ENCODE measurements around the gene MALSU1.

MALSU1 gene

DNA sequence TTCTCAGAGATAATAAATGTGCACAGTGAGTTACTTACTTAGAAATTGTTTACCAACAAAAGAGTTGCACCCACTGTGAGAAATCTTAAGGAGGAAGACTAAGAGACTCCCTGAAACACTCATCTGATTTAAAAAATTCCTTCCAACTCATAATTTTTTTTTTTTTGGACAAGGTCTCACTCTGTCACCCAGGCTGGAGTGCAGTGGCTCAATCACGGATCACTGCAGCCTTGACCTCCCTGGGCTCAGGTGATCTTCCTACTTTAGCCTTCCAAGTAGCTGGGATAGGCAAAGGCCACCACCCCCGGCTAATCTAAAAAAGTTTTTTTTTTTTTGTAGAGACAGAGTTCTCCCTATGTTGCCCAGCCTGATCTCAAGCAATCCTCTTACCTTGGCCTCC lies 36.0 kb downstream of the MALSU1 start:
- in situ Hi-C loops (cut with MboI; ENCODE audit: low sequenced_read_pairs) = no loop called here

DNA sequence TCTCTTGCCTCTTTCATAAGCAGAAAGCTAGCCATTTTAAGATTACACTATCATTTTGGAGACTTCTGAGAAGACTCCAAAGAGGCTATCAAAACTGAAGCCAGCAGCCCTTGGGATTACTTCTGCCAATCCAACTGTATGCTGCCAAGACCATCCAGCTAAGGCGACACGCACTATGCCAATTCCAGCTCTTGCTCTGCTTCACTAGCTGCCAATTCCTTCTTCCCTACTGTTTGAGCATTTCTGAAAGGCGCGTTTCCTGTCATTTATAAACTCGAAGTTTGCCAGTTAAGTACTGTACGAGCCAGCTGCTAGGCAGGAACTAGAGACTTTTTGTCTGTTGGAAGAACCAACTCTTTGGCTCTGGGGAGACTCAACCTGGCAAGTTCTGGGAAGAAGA lies 36.5 kb downstream of the MALSU1 start:
- in situ Hi-C loops (cut with MboI; ENCODE audit: low sequenced_read_pairs) = no loop called here

DNA sequence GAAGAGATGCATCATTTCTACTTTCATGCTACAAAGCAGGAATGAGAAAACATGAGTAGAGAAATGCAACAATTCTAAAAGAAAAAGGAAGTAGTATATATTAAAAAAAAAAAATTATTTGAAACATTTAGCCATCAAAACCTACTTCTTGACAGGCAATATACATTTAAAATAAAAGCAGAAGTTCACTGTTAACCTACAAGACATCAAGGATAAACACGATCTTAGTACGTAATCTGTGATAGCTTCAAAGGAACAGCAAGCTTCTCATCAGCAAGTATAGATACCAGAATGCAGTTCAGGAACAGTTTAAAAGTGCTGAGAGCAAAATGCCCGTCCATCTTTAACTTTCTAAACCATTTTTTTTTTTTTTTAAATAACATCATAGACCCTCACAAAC lies 36.9 kb downstream of the MALSU1 start:
- in situ Hi-C loops (cut with MboI; ENCODE audit: low sequenced_read_pairs) = no loop called here

DNA sequence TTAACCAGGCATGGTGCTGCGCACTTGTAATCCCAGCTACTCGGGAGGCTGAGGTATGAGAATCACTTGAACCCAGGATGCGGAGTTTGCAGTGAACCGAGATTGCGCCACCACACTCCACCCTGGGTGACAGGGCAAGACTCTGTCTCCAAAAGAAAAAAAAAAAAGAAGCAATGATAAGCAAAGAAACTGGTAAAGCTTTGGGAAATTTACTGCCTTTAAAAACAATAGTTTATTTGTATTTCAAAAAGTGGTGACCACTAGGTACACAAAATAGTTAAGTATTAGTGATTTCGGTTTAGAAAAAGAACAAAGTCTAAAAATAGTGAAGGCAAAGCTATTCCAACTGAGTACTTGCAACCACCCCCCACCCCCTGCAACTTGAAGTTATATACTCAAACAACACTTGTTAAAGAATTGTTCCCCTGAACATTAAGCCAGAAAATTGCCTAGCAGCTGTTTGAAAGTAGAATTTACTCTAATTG lies 37.7 kb downstream of the MALSU1 start:
- in situ Hi-C loops (cut with MboI; ENCODE audit: low sequenced_read_pairs) = no loop called here

DNA sequence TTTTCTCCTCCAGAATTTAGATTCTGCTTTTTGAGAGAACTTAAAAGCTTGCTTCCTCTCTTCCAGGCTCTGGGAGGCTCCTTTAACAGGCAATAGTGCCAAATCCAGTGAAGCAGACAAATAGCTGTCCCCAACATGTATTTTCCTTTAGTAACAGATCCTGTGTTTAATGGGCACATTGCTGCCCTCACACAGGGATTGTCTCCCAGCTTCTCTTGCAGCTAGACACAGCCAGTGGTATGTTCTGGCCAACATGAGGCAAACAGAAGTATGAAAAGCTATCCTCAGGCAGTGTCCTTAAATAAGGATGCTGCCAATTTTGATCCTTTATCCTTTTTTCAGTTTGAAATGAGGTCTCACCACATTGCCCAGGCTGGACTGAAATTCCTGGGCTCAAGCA lies 38.2 kb downstream of the MALSU1 start:
- in situ Hi-C loops (cut with MboI; ENCODE audit: low sequenced_read_pairs) = no loop called here

DNA sequence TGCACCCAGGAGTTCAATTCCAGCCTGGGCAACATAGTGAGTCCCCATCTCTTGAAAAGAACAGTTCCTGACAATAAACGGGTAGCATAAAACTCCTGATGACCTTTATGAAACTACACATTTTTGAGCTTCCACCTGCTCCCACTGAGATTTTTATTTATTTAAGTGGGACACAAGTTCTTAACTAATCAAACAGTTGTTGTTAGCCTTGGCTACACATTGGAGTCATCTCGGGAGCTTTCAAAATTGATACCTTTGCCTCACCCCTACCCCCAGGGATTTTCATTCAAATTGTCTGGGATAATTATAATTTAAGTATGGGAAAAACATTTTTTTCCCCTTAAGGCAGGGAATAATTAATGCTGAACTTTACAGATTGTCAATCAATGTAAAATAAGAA lies 39.3 kb downstream of the MALSU1 start:
- in situ Hi-C loops (cut with MboI; ENCODE audit: low sequenced_read_pairs) = no loop called here

DNA sequence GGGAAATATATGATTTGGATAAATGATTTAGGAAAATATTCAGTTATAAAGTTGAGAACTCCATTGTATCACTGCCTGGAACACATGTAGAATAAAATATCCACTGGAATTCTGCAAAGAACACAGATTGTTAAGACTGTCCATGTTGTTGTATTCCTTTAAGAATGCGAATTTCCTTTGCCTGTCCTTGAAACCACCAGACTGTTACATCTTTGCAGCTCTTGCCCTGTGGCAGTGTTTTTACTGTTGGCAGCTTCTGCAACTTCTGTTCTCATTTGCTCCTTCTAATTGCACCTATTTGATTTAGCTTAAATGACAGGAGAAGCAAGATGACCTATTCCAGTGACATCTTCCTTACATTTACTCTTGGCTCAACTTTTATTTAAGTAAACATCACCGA lies 39.7 kb downstream of the MALSU1 start:
- in situ Hi-C loops (cut with MboI; ENCODE audit: low sequenced_read_pairs) = no loop called here

DNA sequence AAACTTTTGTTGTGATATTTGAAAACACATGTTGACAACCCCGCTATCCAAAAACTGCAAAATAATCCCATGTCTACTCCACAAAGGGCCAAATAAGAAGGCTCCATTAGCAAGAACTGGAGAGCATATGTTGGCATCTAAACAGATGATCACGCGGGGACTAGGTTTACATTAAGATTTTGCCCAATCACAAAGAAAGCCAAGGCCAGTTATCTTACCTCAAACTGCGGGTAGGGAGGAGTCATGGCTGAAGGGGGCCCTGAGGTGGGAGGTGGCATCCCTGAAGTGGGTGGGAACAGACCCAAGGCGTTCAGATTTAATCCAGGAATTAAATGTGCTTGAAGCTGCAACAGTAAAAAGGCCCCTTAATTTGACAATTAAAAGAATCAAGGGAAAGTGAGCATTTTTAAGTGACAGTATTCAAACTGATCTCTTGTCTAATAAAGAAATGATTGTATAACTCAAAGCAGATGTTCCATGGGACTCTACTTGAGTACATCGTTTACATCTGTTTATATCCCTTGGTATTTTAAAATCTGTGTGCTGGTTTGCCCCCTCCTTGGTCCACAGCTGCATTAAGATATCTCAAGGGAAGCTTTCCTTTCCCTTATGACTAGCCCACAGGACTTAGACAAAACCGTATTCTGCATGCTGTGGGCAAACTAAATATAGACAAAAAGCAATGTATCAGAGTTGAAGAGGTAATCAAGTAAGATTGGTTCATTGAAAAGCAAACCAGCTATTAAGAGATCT lies 42.9 kb downstream of the MALSU1 start:
- in situ Hi-C loops (cut with MboI; ENCODE audit: low sequenced_read_pairs) = no loop called here

DNA sequence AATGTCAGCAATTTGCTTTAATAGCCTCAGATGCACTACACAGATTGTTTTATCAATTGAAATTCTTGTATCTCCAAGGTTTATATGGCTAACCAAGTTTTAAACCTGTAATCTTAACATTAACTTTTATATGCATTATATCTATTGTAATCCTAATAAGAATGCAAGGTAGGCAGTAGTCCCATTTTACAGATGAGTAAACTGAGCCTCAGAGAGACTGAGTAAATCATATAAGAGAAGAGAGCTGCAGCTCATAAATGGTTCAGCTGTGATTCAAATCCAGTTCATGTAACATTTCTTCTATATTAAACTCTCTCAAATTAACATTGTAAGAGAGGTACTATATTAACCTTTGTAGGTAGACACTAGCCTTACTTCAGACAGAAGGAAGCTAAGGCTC lies 44.0 kb downstream of the MALSU1 start:
- in situ Hi-C loops (cut with MboI; ENCODE audit: low sequenced_read_pairs) = no loop called here

DNA sequence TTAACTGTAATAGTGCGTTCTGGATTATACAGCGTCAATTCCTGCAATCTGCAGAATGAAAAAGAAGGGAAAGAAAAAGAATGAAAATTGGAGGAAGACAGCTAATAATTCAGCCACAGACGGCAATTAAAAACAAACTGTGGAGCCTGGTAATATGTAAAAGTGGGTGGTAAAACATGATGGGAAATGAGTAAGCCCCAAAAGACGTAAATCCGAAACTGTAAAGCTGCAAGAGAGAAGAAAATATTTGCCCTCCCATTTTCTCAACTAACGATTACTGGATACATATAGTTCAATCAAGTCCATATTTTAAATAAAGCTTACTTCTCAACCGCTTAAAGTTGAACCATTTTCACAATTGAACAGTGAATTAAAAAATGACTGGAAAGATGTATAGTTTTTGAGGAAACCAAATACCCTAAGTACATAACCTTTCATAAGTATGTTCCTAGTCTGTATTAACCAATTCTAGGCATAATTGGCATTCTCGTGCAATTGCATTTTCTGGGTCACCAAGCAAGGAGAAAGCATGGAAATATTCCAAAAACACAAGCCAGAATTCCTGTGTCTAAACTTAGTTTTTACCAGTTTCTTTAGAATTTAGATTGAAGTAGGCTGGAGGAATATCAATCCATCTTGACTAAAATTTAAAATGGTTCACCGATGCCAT lies 44.8 kb downstream of the MALSU1 start:
- in situ Hi-C loops (cut with MboI; ENCODE audit: low sequenced_read_pairs) = no loop called here

DNA sequence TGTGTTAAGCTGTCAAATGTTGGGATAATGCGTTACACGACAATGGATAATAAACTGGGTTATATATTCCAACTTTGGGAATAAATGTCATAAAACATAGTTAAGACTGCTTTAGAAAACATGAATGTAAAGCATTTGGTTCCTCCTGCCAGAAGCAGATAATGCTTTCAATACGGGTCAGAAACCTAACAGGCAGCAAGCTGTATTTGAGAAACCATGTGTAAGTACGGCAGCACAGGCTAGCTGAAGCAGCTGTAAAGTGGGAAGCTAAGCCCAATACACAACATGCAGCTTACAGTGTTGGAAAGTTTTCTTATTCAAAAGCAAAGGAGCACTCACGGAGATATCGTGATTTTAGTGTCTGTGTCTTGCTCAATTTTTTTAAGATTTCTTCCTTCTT lies 46.5 kb downstream of the MALSU1 start:
- in situ Hi-C loops (cut with MboI; ENCODE audit: low sequenced_read_pairs) = no loop called here

DNA sequence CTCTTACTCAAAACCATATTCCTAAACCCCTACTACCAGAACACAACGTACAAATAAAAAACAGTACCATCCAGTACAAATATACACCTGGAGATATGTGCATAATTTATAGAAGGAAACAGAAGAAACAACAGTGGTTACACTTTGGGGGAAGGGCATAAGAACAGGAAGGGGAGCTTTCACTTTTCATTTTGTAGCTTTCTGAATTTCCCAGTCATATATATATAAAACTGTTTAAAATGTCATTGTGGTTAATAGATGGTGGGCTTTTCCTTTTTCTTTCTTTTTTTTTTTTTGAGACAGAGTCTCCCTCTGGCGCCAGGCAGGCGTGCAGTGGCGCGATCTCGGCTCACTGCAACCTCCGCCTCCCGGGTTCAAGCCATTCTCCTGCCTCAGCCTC lies 47.2 kb downstream of the MALSU1 start:
- in situ Hi-C loops (cut with MboI; ENCODE audit: low sequenced_read_pairs) = no loop called here

DNA sequence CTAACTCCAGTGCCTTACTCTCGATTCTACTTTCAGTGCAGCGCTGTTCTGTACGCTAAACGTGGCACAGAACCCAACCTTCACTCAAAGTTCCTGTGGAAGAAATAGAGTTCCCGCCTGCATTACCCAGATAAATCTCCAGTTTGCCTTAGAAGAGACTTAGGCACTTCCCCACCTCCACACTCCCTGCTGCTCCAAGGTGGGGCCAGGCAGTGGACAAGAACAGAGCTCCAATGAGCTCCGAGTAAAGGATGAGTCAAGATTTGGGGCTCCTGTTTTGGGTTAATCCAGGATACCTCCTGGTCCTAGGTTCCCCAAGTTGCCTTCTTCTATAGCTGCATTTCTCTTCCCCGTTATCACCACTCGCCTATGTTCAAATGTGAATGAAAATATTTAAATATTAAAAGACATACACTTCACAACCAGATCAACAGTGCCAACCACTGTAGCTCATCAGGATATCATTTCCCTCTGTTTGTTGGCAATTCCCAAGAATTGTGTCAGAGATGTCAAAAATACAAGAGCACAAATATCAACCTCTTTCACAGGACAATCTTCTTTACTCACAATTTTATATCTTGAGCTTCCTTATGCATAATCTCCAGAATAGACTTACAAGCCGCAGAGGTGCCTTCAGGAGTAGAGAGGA lies 48.0 kb downstream of the MALSU1 start:
- in situ Hi-C loops (cut with MboI; ENCODE audit: low sequenced_read_pairs) = no loop called here

DNA sequence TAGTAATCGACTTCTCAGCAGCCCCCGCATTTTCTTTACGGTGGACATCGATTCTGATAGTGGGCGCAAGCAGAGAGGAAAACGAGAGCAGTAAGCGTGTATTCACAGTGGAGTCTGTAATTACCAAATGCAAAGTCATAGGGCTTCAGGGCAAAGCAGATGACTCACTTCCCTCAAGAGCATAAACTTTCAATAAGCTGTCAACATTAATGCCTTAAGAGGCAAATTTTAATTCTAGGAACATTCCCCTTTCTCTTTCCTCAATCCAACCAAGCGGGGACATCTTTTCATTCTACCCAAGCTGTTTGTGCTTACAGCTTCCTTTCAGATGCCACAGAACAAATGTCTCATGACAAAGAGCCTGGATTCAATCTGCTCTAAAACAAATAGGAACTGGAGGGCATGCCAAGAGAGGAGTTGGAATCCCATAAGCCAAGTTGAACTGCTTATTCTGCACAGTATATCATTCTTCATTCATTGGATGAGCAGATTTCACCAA lies 48.6 kb downstream of the MALSU1 start:
- in situ Hi-C loops (cut with MboI; ENCODE audit: low sequenced_read_pairs) = no loop called here

DNA sequence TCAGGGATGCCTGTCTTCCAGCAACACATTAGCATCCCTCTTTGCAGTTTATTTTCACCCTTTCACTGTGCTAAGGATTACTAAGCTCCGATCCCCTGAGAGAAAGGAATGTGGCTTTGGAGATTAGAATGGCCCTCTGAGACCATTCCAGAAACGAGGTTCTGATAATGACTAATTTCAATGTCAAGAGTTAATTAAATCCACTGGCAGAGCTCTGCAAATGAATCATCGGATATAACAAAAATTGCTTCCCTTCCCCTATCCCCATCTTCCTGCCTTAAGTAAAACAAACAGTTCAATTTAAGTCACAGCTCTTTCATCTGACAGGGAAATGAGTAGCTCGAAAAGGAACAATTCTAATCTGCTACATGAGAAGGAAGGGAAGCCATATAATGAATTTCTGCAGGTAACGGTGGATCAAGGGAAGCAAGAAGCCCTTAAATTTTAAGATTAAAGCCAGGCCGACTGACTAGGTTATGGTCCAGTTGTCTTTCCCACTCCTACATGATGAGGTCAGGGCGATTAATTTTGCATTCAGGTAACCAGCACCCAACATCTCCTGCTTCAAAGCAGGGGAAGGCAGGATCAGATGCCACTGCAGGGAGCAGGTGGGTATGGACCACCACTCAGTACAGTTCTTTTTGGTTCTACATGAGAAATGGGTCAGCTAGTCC lies 50.5 kb downstream of the MALSU1 start:
- in situ Hi-C loops (cut with MboI; ENCODE audit: low sequenced_read_pairs) = no loop called here

DNA sequence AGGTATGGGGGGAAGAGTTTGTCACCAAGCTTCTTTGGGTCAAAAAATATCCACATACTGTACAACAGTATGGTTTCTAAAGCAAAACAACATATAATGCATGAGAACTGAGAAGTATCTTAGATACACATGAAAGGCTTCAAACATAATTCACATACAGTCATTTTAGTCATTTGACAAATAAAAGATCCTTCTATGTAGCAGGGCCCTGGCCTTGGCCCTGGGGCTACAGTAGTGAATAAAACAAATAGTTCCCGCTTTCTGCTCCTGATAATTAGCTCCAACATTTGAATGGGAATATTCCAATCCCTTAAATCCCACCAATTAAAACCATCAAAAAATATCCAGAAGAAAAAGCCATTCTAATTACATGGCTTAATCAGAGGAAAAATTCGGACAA lies 51.3 kb downstream of the MALSU1 start:
- in situ Hi-C loops (cut with MboI; ENCODE audit: low sequenced_read_pairs) = no loop called here

DNA sequence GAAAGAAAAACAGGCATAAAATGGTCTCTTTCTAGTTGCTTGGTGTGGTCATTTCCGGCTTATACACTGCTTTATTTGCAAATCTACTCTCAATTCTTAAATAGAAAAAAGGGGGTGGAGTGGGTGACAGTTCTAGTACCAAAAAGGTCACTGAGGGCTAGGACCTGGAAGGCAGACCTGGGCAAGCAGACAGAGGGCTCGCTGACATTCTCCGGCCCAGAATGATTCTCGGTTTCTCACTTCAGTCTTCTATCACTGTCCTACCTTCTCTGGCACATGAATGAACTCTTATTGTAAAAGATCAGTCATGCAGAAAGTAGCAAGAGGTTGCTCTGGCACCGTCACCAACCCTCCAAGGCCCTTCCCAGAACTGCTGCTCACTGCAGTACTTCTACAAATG lies 54.0 kb downstream of the MALSU1 start:
- in situ Hi-C loops (cut with MboI; ENCODE audit: low sequenced_read_pairs) = no loop called here

DNA sequence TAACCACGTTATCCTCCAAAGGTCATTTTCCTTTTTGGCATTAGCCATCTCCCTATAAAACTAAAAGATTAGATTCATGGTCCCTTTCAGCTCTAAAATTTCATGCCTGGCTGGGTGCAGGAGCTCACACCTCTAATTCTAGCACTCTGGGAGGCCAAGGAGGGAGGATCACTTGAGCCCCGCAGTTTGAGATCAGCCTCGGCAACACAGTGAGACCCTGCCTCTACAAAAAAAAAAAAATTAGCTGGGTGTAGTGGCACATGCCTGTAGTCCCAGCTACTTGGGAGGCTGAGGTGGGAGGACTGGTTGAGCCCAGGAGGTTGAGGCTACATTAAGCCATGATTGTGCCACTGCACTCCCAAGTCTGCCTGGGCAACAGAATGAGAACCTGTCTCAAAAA lies 57.0 kb downstream of the MALSU1 start:
- in situ Hi-C loops (cut with MboI; ENCODE audit: low sequenced_read_pairs) = no loop called here

DNA sequence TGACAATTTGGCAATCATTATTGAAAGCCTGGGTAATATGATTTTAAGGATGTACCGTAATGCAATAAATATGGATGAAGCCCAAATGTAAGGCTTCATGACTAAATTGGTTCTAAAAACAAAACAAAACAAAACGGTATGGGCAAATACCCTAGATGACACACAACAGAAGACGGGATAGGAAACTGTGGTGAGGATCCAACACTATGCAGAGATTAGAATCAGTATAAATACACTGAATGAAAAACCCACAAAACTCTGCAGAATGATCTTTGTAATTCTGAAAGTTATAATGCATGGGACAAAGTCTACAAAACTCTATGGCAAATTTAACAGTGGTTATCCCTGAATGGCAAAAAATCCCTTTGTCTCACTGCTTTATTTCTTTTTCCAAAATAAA lies 57.6 kb downstream of the MALSU1 start:
- in situ Hi-C loops (cut with MboI; ENCODE audit: low sequenced_read_pairs) = no loop called here

DNA sequence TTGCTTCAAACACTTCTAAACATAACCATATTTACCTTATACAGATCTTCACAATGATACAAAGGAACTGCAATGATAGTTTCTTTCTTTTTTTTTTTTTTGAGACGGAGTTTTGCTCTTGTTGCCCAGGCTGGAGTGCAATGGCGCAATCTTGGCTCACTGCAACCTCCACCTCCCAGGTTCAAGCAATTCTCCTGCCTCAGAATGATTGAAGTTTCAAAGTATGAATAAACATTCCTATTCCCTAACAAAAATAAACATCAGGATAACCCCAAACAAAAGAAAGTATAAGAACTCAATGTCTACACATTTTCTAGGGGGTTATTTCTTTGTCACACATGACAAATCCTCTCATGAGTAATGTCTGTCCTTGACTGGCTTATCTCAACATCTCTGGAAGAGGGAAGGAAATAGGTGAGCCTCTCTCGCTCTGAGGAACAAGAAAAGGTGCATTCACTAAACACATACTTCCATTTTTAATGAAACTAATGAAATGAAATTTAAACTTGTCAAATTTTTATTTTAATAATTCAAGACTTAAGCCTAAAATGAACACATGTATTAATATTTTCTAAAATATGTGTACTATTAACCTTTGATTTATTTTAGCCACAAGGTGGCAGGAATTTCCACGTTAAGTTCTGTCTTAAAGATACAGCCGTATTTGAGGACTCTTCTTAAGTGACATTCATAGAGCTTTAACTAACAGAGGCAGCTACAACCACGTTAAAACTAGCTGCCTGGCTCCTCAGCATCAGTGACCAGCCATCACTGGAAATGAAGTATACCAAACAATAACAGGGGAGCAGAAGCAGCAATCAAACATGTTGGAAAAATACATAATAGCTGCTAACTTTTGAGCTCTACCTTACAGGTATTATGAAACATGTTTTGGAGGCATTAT lies 58.3 kb downstream of the MALSU1 start:
- in situ Hi-C loops (cut with MboI; ENCODE audit: low sequenced_read_pairs) = no loop called here

Measured in HL-60/S4 treated with phorbol 12-myristate 13-acetate at 8.2 ng/mL for 4 days and 3 days (cell line).